CD14-positive monocyte (primary cell): ENCODE data around the gene BSND. TPM values are rescaled to one million over a fixed set of nuclear protein-coding genes. Genes with fewer than 3 reads are reported as not detected.
A peak's percentile ranks its signal among the peaks of the same experiment; 100 is the strongest.

Source experiments
- DNase-seq, 3 donors: peaks; one replicate each; pipeline ENCODE4 v3.0.0-alpha.2; 2011 to 2022
- H2AFZ ChIP-seq: 2 replicates; pipeline ENCODE4 v1.6.0; 2012; ENCODE audit warnings: mild to moderate bottlenecking, low read depth, low read length, inconsistent platforms; ENCODE audit not compliant: insufficient read depth, poor library complexity, severe bottlenecking
- H3K27ac ChIP-seq, 2 donors: 1 replicate in 1 of 2; 2 replicates in 1 of 2; pipeline ENCODE4 v1.5.1; 2012 to 2013; ENCODE audit warnings: low read length in 2 of 2, control low read depth in 1 of 2, inconsistent platforms in 1 of 2, low read depth in 1 of 2, mild to moderate bottlenecking in 1 of 2
- H3K27me3 ChIP-seq, 2 donors: one replicate each; pipeline versions ENCODE4 v1.6.0 to v1.6.1; 2011 to 2013; ENCODE audit warnings: low read length in 2 of 2; ENCODE audit not compliant: control insufficient read depth in 2 of 2, insufficient read depth in 2 of 2
- H3K36me3 ChIP-seq, 2 donors: replicated peaks in 1 of 2; 1 replicate in 1 of 2; 2 replicates in 1 of 2; pipeline versions ENCODE4 v1.5.1 to v1.6.1; 2012 to 2013; ENCODE audit warnings: low read length in 2 of 2, control low read depth in 1 of 2, inconsistent platforms in 1 of 2, mild to moderate bottlenecking in 1 of 2; ENCODE audit not compliant: insufficient read depth in 2 of 2, control insufficient read depth in 1 of 2
- H3K4me1 ChIP-seq, 2 donors: 1 replicate in 1 of 2; 2 replicates in 1 of 2; pipeline versions ENCODE4 v1.5.1 to v1.6.1; 2012 to 2013; ENCODE audit warnings: low read length in 2 of 2, control low read depth in 1 of 2, inconsistent platforms in 1 of 2, mild to moderate bottlenecking in 1 of 2, moderate library complexity in 1 of 2; ENCODE audit not compliant: insufficient read depth in 2 of 2, control insufficient read depth in 1 of 2
- H3K4me2 ChIP-seq: replicated peaks from 2 replicates; pipeline ENCODE3; 2012; ENCODE audit warnings: low read length, moderate library complexity, mild to moderate bottlenecking; ENCODE audit not compliant: poor library complexity, severe bottlenecking; ENCODE audit errors: extremely low read depth
- H3K4me3 ChIP-seq, 3 experiments: fragments of 200-600 bp in 1 of 3; sonication (generic) in 1 of 3; replicated peaks in 1 of 3; 1 replicate in 2 of 3; 2 replicates in 1 of 3; pipeline ENCODE4 v1.5.1; 2011 to 2013; ENCODE audit warnings: low read length in 3 of 3, mild to moderate bottlenecking in 3 of 3, control low read depth in 2 of 3, low read depth in 2 of 3, inconsistent platforms in 1 of 3, moderate library complexity in 1 of 3
- H3K79me2 ChIP-seq: 2 replicates; pipeline ENCODE4 v1.6.0; 2012; ENCODE audit warnings: mild to moderate bottlenecking, control low read depth, inconsistent platforms, low read length, moderate library complexity; ENCODE audit not compliant: insufficient read depth
- H3K9ac ChIP-seq: 2 replicates; pipeline ENCODE4 v1.6.0; 2017; ENCODE audit warnings: low read length, mild to moderate bottlenecking; ENCODE audit not compliant: insufficient read depth, poor library complexity, severe bottlenecking
- H3K9me3 ChIP-seq, 2 donors: replicated peaks in 1 of 2; 1 replicate in 1 of 2; 2 replicates in 1 of 2; pipeline versions ENCODE4 v1.5.1 to v1.6.1; 2012 to 2013; ENCODE audit warnings: low read length in 2 of 2, control low read depth in 1 of 2; ENCODE audit not compliant: control insufficient read depth in 1 of 2, insufficient read depth in 1 of 2
- H4K20me1 ChIP-seq: 2 replicates; pipeline ENCODE4 v1.6.0; 2012; ENCODE audit warnings: mild to moderate bottlenecking, low read length, control low read depth, moderate library complexity; ENCODE audit not compliant: insufficient read depth
- H3K27ac Mint-ChIP-seq, 7 donors: one replicate each; pipeline ENCODE4 v1.8.0; 2020; ENCODE audit warnings: mild to moderate bottlenecking in 7 of 7, mixed read lengths in 7 of 7, moderate library complexity in 6 of 7, inconsistent platforms in 2 of 7
- H3K27me3 Mint-ChIP-seq, 3 donors: one replicate each; pipeline ENCODE4 v1.8.0; 2021 to 2022; ENCODE audit warnings: low read depth in 3 of 3, mild to moderate bottlenecking in 3 of 3, mixed read lengths in 3 of 3, moderate library complexity in 3 of 3, inconsistent platforms in 1 of 3
- H3K36me3 Mint-ChIP-seq, 2 donors: one replicate each; pipeline ENCODE4 v1.8.0; 2020; ENCODE audit warnings: mixed read lengths in 2 of 2, inconsistent platforms in 1 of 2, mild to moderate bottlenecking in 1 of 2
- H3K4me1 Mint-ChIP-seq: one replicate; pipeline ENCODE4 v1.8.0; 2020; ENCODE audit warnings: mild to moderate bottlenecking, mixed read lengths
- H3K4me3 Mint-ChIP-seq, 2 donors: one replicate each; pipeline ENCODE4 v1.8.0; 2020; ENCODE audit warnings: mild to moderate bottlenecking in 2 of 2, mixed read lengths in 2 of 2, moderate library complexity in 1 of 2
- H3K9me3 Mint-ChIP-seq, 7 donors: one replicate each; pipeline ENCODE4 v1.8.0; 2020 to 2022; ENCODE audit warnings: mixed read lengths in 7 of 7, mild to moderate bottlenecking in 6 of 7, moderate library complexity in 6 of 7, inconsistent platforms in 2 of 7
- CTCF ChIP-seq: fragments of 200-600 bp; IDR thresholded peaks from one replicate; pipeline ENCODE4 v1.8.0; 2022; ENCODE audit warnings: antibody characterized with exemption, mild to moderate bottlenecking
- WGBS: methylation state at CpG from one replicate; pipeline ENCODE4 v1.1.5; 2013; ENCODE audit warnings: missing lambda C conversion rate; ENCODE audit not compliant: insufficient coverage; 5-methylcytosine and 5-hydroxymethylcytosine counted together
- intact Hi-C, 2 donors: fragments of 100-400 bp; cut with micrococcal nuclease; formaldehyde crosslinking; loops; one replicate each; pipeline versions ENCODE4 v1.15.0 to v1.15.1; 2023
- polyA plus RNA-seq, 3 donors: library from polyadenylated mRNA; depleted of rRNA in 1 of 3; unstranded in 2 of 3; stranded (reverse) in 1 of 3; fragments of 300-500 nt in 2 of 3; fragments of >200 nt in 1 of 3; fragmentation: Illumina TruSeq in 2 of 3; gene quantifications; 1 replicate in 2 of 3; 2 replicates in 1 of 3; pipeline ENCODE4 v1.2.3, GENCODE V29; 2012 to 2021

Gene BSND
- polyA plus RNA-seq, 3 donors: not detected

GRCh38 chr1:54975356-54976108 is 23.2 kb upstream of the BSND start:
- H3K4me1 Mint-ChIP-seq: peaks cover 21% of the 10 kb centered on the region
- no peak overlapping the region for H3K4me2 ChIP-seq
- H3K36me3 ChIP-seq: no peaks in the 10 kb centered on the region
- DNase-seq: no peak
- peaks cover 0 to 5% (median 0%) of the 10 kb centered on the region in 7 donors for H3K9me3 Mint-ChIP-seq
- no peaks in the 10 kb centered on the region for H3K79me2 ChIP-seq
- intact Hi-C loops: no loop called here
- H2AFZ ChIP-seq: no peak overlapping the region
- H3K4me3 Mint-ChIP-seq: peak overlapping the region in 1 of 2 donors; percentile 35
- H3K27me3 ChIP-seq: peaks cover 8 to 28% of the 10 kb centered on the region in 2 donors
- no peaks in the 10 kb centered on the region for H4K20me1 ChIP-seq
- WGBS: 92% methylated on average over 4 of the region's 4 CpGs
- H3K4me1 ChIP-seq: peaks cover 12% of the 10 kb centered on the region in 2 donors
- H3K9ac ChIP-seq: no peak overlapping the region
- TF ChIP-seq CTCF: no peak
- no peaks in the 10 kb centered on the region for H3K9me3 ChIP-seq
- H3K27me3 Mint-ChIP-seq: peaks cover 27 to 50% (median 37%) of the 10 kb centered on the region in 3 donors
- peaks cover 0 to 5% of the 10 kb centered on the region in 2 donors for H3K36me3 Mint-ChIP-seq
- no peak overlapping the region for H3K27ac ChIP-seq
- H3K27ac Mint-ChIP-seq: no peak overlapping the region
- H3K4me3 ChIP-seq: no peak overlapping the region

DNA sequence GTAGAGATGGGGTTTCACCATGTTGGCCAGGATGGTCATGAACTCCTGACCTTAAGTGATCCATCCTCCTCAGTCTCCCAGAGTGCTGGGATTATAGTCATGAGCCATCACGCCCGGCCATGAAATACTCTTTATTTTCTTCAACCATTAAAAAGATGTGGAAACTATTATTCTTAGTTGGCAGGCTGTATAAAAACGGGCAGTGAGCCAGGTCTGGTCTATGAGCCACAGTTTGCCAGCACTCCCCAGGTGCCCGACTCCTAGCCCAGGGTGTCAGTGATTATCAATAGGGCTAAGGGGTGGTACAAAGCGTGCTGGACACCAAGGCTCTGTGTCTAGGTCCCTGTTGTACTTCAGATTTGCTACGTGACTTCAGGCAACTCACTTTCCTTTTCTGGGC is 22.0 kb upstream of the BSND start:
- WGBS: 80% methylated on average over 1 of the region's 6 CpGs
- H3K36me3 ChIP-seq: no peaks in the 10 kb centered on the region
- H3K4me3 Mint-ChIP-seq: no peak overlapping the region
- no peak for TF ChIP-seq CTCF
- DNase-seq: no peak
- no peak overlapping the region for H3K9ac ChIP-seq
- H3K27ac Mint-ChIP-seq: no peak overlapping the region
- H3K36me3 Mint-ChIP-seq: peaks cover 0 to 5% of the 10 kb centered on the region in 2 donors
- peaks cover 15 to 38% of the 10 kb centered on the region in 2 donors for H3K27me3 ChIP-seq
- no peak overlapping the region for H2AFZ ChIP-seq
- H3K79me2 ChIP-seq: no peaks in the 10 kb centered on the region
- H3K4me3 ChIP-seq: no peak overlapping the region
- no peaks in the 10 kb centered on the region for H3K9me3 ChIP-seq
- intact Hi-C loops: no loop called here
- peaks cover 0 to 2% (median 0%) of the 10 kb centered on the region in 7 donors for H3K9me3 Mint-ChIP-seq
- no peak overlapping the region for H3K27ac ChIP-seq
- no peak overlapping the region for H3K4me2 ChIP-seq
- peaks cover 9% of the 10 kb centered on the region for H3K4me1 Mint-ChIP-seq
- H3K4me1 ChIP-seq: peaks cover under 1 to 4% of the 10 kb centered on the region in 2 donors
- H3K27me3 Mint-ChIP-seq: peaks cover 37 to 58% (median 46%) of the 10 kb centered on the region in 3 donors
- no peaks in the 10 kb centered on the region for H4K20me1 ChIP-seq
